Uterus (tissue), 2 donors: Measurements from ENCODE around the gene PTPN23.

ENCODE experiments used
- POLR2A ChIP-seq, 2 donors: fragments of 450-650 bp; IDR thresholded peaks; one replicate each; pipeline ENCODE4 v1.6.1; 2016; ENCODE audit warnings: antibody characterized with exemption in 2 of 2, mild to moderate bottlenecking in 1 of 2, moderate library complexity in 1 of 2
- TF ChIP-seq, protein P1 (sequence below), 4 experiments: fragments of 200-600 bp in 2 of 4; fragments of 450-650 bp in 2 of 4; sonication (generic) in 2 of 4; IDR thresholded peaks; one replicate each; pipeline ENCODE4 v1.5.1; 2016 to 2019; ENCODE audit warnings: antibody characterized with exemption in 4 of 4, mild to moderate bottlenecking in 2 of 4, moderate library complexity in 1 of 4

GRCh38 chr3:47429476-47430270, 48.9 kb downstream of the PTPN23 start:
- TF ChIP-seq, protein P1, sequence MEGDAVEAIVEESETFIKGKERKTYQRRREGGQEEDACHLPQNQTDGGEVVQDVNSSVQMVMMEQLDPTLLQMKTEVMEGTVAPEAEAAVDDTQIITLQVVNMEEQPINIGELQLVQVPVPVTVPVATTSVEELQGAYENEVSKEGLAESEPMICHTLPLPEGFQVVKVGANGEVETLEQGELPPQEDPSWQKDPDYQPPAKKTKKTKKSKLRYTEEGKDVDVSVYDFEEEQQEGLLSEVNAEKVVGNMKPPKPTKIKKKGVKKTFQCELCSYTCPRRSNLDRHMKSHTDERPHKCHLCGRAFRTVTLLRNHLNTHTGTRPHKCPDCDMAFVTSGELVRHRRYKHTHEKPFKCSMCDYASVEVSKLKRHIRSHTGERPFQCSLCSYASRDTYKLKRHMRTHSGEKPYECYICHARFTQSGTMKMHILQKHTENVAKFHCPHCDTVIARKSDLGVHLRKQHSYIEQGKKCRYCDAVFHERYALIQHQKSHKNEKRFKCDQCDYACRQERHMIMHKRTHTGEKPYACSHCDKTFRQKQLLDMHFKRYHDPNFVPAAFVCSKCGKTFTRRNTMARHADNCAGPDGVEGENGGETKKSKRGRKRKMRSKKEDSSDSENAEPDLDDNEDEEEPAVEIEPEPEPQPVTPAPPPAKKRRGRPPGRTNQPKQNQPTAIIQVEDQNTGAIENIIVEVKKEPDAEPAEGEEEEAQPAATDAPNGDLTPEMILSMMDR (IDR thresholded peaks at IDR 0.05): no peak
- TF ChIP-seq POLR2A (IDR thresholded peaks at IDR 0.05): no peak
